Activated CD8-positive, alpha-beta memory T cell treated with anti-CD3 and anti-CD28 coated beads, Interleukin-2, amount 10 ng/mL, durations not matched to agents 7 days and 5 days (primary cell): Measurements from ENCODE around the gene GSG1L. TPM values are rescaled to one million over a fixed set of nuclear protein-coding genes. Genes with fewer than 3 reads are reported as not detected.

ENCODE experiments used
- ATAC-seq: fragments of 150-1000 bp; cut with Tn5 transposase; one replicate; pipeline ENCODE4 v1.10.0; 2021; ENCODE audit warnings: moderate library complexity
- CTCF ChIA-PET: fragments of 350-600 bp; sonication (Branson Sonifier 250); formaldehyde crosslinking; loops from one replicate; lab custom pipeline; 2021; ENCODE audit warnings: antibody characterized with exemption; lab: Charles Lee
- DNase-seq: peaks from one replicate; pipeline ENCODE4 v3.0.0-alpha.2; 2020
- H3K27ac Mint-ChIP-seq: one replicate; pipeline ENCODE4 v1.8.0; 2021; ENCODE audit warnings: mild to moderate bottlenecking, mixed read lengths
- H3K27me3 Mint-ChIP-seq: one replicate; pipeline ENCODE4 v1.8.0; 2021; ENCODE audit warnings: mixed read lengths
- H3K36me3 Mint-ChIP-seq: one replicate; pipeline ENCODE4 v1.8.0; 2021; ENCODE audit warnings: mild to moderate bottlenecking, mixed read lengths
- H3K4me1 Mint-ChIP-seq: one replicate; pipeline ENCODE4 v1.8.0; 2021; ENCODE audit warnings: mixed read lengths
- H3K4me3 Mint-ChIP-seq: one replicate; pipeline ENCODE4 v1.8.0; 2021; ENCODE audit warnings: mild to moderate bottlenecking, moderate library complexity, mixed read lengths
- H3K9me3 Mint-ChIP-seq: one replicate; pipeline ENCODE4 v1.8.0; 2022; ENCODE audit warnings: low read depth, mixed read lengths
- total RNA-seq, 2 experiments: library from RNA; stranded (reverse); gene quantifications; one replicate each; pipeline ENCODE4 v1.2.3, GENCODE V29; 2021

The GSG1L gene
- total RNA-seq, 2 experiments from 2014 or later = not detected

DNA sequence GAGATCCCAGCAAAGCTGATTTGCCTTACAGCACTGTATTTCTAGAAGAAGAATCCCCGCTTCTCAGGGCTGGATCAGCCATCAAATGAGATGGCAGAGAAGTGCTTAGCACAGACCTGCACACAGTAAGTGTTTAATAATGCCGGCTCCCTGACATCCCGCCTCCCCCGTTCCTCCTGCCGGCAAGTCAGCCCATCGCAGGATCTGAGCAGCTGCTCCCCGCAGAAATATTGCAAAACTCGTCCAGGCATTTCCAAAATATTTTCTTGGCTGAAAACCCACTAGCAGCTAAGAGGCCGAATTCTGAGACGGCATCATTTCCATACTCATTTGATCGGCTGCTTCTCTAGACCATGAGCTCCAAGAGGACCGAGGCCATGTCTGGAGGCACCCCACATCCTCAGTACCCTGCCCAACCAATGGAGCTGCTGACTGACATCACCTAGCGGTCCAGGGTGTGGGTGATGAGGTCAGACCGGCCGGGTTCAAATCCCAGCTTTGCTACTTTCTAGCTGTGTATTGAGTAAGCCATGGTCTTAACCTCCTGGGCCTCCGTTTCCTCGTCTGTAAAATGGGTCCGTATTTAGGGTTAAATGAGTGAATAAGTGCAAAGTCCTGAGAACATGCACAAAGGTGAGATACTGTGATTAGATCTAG lies 262.1 kb downstream of the GSG1L start:
- H3K4me1 Mint-ChIP-seq = peaks cover 4% of the 10 kb centered on the region
- no peak overlapping the region for H3K27ac Mint-ChIP-seq
- no peaks in the 10 kb centered on the region for H3K9me3 Mint-ChIP-seq
- CTCF ChIA-PET = no interaction called here
- no peak for ATAC-seq
- no peak overlapping the region for H3K4me3 Mint-ChIP-seq
- H3K27me3 Mint-ChIP-seq = peaks cover 5% of the 10 kb centered on the region
- H3K36me3 Mint-ChIP-seq = no peaks in the 10 kb centered on the region
- no peak for DNase-seq

DNA sequence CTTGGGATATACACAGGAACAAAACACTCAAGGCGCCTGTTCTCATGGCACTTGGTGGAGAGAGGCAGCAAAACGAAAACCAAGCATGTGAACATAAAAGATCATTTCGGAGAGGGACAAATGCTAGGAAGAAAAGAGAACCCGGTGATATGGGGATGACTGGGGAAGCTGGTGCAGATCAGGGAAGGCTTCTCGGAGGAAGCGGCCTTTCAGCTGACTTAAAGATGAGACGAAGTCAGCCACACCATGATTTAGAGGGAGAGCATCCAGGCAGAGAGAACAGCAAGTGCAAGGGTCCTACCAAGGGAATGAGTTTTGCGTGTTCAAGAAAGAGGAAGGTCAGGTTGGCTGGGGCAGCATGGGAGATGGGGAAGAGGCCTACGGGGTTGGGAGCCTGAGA lies 262.7 kb downstream of the GSG1L start:
- no peak for DNase-seq
- Mint-ChIP-seq H3K4me1 (peaks cover 4% of the 10 kb centered on the region), H3K27me3 (peaks cover 5% of the 10 kb centered on the region), H3K36me3 (no peaks in the 10 kb centered on the region), H3K27ac (no peak overlapping the region), H3K9me3 (no peaks in the 10 kb centered on the region), H3K4me3 (no peak overlapping the region)
- no peak for ATAC-seq
- CTCF ChIA-PET = no interaction called here

DNA sequence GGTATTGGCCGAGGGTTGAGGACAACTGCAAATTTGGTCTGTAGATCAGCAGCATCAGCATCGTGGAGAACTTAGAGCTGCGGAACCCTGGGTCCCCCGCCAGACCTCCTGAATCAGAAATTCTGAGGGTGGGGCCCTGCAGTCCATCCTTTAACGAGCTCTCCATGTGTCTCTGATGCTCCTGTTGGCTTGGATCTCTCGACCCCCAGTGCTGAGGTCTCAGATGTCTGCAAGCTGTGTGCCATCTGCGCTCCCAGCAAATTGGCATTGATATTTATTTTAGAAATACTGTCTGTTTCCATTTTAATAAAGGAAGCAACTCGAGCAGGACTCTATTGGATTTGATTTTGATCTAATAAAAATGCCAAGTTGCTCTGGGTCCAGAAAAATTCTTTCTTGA lies 263.6 kb downstream of the GSG1L start:
- H3K9me3 Mint-ChIP-seq = no peaks in the 10 kb centered on the region
- no peak for DNase-seq
- no peak overlapping the region for H3K4me3 Mint-ChIP-seq
- H3K27me3 Mint-ChIP-seq = peaks cover 5% of the 10 kb centered on the region
- no peak for ATAC-seq
- H3K27ac Mint-ChIP-seq = no peak overlapping the region
- CTCF ChIA-PET = no interaction called here
- peaks cover 4% of the 10 kb centered on the region for H3K4me1 Mint-ChIP-seq
- no peaks in the 10 kb centered on the region for H3K36me3 Mint-ChIP-seq

DNA sequence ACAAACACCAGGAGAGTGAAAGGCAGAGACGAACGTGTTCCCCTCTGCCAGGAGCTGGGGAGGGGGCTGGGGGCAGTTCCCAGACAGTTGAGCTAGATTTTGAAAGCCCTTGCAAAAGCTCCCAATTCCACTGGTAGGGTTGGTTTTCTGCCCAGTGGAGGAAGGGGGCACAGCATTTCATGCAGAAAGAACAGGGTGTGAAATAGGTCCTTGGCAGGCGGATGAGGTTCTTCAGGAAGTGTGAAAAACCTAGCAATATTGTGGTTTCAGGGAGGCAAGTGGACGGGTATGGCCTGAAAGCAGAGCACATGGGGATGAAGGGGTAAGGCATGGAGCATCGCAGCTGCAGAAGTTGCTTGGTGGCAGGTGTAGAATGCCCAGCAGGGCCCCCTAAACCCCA lies 265.3 kb downstream of the GSG1L start:
- no peaks in the 10 kb centered on the region for H3K27me3 Mint-ChIP-seq
- H3K4me3 Mint-ChIP-seq = no peak overlapping the region
- CTCF ChIA-PET = no interaction called here
- no peaks in the 10 kb centered on the region for H3K4me1 Mint-ChIP-seq
- no peak for ATAC-seq
- H3K9me3 Mint-ChIP-seq = no peaks in the 10 kb centered on the region
- DNase-seq = no peak
- H3K36me3 Mint-ChIP-seq = no peaks in the 10 kb centered on the region
- no peak overlapping the region for H3K27ac Mint-ChIP-seq

DNA sequence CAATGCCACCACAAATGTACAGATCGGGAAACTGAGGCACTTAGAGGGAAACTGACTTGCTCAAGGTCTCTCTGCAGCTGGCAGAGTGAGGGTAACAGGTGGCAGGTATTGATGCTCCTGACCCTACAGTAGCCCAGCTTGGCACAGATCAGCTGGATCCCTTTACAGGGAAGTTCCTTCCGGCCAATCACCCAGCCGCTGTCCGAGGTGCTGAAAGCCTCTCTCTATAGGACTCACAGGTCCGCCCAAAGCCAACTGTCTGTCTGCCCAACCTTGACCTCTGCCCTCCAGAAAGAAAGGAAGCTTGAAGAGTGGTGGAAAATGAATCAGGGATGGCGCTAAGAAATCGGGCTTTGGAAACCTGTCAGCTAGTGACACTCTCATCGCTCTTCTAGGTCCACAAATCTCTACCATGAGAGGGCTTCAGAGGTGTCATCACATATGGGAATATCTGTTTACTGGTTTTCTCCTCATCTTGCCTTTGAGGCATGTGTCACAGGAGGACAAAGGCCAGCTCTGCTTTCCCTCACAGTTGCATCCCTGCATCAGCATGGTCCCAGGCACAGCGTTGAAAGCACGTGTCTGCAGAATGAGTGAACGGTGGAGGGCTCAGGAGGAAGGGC lies 267.4 kb downstream of the GSG1L start:
- ATAC-seq (no peak), DNase-seq (peak; percentile 57)
- Mint-ChIP-seq H3K27me3 (no peaks in the 10 kb centered on the region), H3K27ac (no peak overlapping the region), H3K4me3 (no peak overlapping the region), H3K4me1 (no peaks in the 10 kb centered on the region), H3K36me3 (no peaks in the 10 kb centered on the region), H3K9me3 (no peaks in the 10 kb centered on the region)
- CTCF ChIA-PET = no interaction called here

DNA sequence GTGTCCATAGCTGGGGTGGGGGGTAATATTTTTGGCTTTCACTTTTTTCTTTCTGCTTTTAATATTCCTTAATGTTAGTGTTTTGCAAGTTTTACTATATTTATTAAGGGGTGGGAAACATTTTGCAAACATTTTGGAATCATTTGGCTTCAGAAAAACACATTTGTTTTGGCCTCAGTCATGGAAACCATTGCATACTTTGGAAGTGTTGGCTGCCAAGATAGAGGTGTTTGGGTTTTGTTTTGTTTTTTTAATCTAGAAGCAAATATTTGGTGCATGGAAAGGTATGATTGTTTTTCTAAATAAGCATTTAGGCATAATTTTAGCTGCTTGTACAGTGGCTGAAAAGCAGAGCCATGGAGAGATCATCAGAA lies 270.3 kb downstream of the GSG1L start:
- no peak overlapping the region for H3K27ac Mint-ChIP-seq
- DNase-seq (no peak), ATAC-seq (no peak)
- CTCF ChIA-PET = no interaction called here
- no peak overlapping the region for H3K4me3 Mint-ChIP-seq
- no peaks in the 10 kb centered on the region for H3K9me3 Mint-ChIP-seq
- no peaks in the 10 kb centered on the region for H3K4me1 Mint-ChIP-seq
- no peaks in the 10 kb centered on the region for H3K36me3 Mint-ChIP-seq
- H3K27me3 Mint-ChIP-seq = no peaks in the 10 kb centered on the region

DNA sequence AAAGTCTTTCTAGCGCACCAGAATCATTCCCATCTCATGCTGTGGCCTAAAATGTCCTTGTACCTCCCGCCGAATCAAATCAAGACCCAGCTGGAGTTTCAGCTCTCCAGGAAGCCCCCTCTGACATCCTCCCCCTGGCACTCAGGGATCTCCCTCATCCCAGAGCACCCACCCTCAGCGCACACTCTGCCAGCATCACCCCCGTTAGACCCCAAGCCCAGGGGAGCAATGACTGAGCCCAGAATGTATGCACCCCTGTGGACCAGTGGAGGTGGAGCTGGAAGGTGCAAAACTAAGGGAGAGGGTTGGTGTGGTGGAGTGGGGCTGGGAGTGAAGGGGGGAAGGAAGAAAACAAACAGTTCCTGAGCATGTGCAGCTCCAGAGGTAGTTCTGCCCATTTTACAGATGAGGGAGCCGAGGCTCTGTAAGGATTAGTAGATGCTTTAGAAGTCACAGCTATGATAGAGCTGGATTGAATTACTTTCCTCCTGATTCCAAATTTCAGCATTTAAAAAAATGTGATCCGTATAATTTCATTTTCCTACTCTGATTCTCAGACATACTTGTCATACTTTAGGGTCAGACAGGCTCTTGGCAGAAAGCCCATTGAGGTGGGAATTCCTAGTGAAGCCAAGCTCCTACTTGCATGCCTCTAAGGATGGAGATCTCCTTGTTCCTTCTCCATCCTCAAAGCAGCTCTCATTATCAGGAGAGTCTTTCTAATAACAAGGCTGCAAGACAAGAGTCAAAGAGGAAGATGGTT lies 270.8 kb downstream of the GSG1L start:
- ATAC-seq (no peak), DNase-seq (no peak)
- Mint-ChIP-seq H3K27ac (no peak overlapping the region), H3K4me3 (no peak overlapping the region), H3K36me3 (no peaks in the 10 kb centered on the region), H3K4me1 (no peaks in the 10 kb centered on the region), H3K27me3 (no peaks in the 10 kb centered on the region), H3K9me3 (no peaks in the 10 kb centered on the region)
- CTCF ChIA-PET = interaction anchor here (0.6 kb wide), 1 partner anchor 319 kb away, joined by 3 read pairs; no protein-coding TSS in a partner anchor

DNA sequence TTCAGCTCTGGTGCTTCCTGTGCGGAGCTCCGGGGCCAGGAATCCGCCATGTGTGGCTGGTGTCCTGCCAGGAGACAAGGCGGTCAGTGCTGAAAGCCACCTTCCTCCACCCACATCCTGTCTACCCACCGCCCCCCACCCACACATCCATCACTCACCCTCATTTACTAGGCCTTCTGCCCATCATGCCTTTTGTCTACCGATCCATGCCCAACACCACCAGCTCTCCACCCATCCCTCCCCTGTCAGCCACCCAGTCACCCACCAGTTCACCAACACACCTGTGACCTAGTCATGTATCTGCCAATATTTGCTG lies 272.2 kb downstream of the GSG1L start:
- CTCF ChIA-PET = no interaction called here
- H3K36me3 Mint-ChIP-seq = no peaks in the 10 kb centered on the region
- H3K4me1 Mint-ChIP-seq = no peaks in the 10 kb centered on the region
- H3K27me3 Mint-ChIP-seq = no peaks in the 10 kb centered on the region
- DNase-seq (no peak), ATAC-seq (no peak)
- no peak overlapping the region for H3K27ac Mint-ChIP-seq
- no peak overlapping the region for H3K4me3 Mint-ChIP-seq
- H3K9me3 Mint-ChIP-seq = no peaks in the 10 kb centered on the region

DNA sequence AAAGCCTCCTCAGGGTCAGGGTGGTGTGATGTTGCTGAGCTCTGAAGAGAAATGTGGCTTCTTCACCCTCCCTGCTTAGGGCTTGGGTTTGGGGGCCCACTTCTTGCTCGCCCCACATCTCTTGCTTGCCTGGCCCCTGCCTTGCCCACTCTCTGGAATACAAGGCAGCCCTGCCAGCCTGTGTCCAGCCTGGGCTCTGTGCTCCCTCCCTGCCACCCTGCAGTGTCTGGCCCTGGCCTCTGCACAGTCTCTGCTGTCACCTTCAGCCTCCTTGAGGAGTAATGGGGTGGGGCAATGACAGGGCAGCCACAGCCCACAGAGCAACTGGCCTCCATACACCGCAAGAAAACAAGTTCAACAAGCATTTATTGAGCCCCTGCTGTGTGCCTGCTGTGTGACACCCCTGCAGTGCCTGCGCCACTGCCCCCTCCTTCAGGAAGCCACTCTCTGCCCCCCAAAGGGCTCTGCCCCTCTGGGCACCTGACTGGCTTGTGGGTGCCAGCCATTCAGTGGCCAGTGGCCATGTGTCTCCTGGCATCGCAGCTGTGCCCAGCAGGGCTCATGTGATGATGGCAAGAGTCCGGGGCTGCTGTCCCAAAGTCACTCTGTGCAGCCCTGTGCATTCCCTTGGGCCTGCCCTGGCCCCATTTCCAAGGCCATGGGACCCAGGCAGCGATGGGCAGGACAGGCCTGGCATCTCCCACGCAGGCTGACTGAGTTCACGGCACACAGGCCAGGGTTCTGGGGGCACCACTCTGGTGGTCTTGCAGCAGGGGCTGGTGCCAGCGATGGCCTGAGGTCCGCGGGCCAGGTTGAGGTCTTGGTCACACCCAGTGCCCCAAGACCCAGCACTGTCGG lies 272.7 kb downstream of the GSG1L start:
- Mint-ChIP-seq H3K4me3 (no peak overlapping the region), H3K9me3 (no peaks in the 10 kb centered on the region), H3K27ac (no peak overlapping the region), H3K4me1 (no peaks in the 10 kb centered on the region), H3K27me3 (no peaks in the 10 kb centered on the region), H3K36me3 (no peaks in the 10 kb centered on the region)
- DNase-seq (no peak), ATAC-seq (no peak)
- CTCF ChIA-PET = no interaction called here

DNA sequence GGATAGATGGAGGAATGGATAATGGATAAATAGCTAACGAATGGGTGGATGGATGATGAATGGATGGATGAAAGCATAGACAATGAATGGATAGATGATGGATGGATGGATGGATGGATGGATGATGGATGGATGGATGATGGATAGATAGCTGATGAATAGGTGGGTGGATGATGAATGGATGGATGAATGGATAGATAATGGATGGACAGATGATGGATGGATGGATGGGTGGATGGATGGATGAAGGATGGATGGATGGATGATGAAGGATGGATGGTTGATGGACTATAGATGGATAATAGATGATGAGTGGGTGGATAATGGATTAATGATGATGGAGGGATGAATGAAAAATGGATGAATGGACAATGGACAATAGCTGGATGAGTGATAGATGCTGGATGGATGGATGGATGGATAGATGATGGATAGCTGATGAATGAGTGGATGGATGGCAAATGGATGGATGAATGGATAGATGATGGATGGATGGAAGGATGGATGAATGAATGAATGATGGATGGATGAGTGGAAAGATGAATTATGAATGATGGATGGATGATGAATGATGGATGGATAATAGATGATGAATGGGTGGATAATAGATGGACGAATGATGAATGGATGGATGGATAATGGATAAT lies 273.8 kb downstream of the GSG1L start:
- H3K27ac Mint-ChIP-seq = no peak overlapping the region
- no peaks in the 10 kb centered on the region for H3K4me1 Mint-ChIP-seq
- CTCF ChIA-PET = no interaction called here
- no peaks in the 10 kb centered on the region for H3K9me3 Mint-ChIP-seq
- H3K4me3 Mint-ChIP-seq = no peak overlapping the region
- ATAC-seq (no peak), DNase-seq (no peak)
- H3K27me3 Mint-ChIP-seq = no peaks in the 10 kb centered on the region
- no peaks in the 10 kb centered on the region for H3K36me3 Mint-ChIP-seq

DNA sequence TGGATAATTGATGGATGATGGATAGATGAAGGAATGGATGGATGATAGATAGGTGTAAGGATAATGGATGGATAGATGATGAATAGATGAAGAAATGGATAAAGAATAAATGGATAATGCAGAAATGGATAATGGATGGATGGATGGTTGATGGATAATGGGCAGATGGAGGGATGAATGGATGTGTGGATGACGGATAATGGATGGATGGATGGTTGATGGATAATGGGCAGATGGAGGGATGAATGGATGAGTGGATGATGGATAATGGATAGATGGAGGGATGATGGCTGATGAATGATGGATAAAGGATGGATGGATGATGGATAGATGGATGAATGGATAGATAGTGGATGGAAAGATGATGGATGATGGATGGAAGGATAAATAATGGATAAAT lies 274.4 kb downstream of the GSG1L start:
- CTCF ChIA-PET = no interaction called here
- H3K36me3 Mint-ChIP-seq = no peaks in the 10 kb centered on the region

DNA sequence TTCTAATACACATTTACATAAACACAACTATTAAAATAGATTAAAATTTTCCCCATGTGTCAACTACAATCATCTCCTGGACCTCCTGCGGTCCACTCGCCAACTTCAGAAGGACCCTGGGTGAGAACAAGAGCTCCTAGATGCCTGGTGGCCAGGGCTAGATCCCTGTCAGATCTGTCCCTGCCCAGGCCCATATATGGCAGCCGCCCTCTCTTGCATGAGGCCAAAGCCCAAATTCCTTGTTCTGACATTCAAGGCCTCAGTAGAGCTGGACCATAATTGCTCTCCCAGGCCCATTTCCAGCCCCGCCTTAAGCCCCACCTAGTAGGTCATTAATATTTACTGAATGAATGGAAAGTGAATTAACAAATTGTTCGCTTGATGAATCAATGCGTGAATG lies 275.8 kb downstream of the GSG1L start:
- ATAC-seq = no peak
- Mint-ChIP-seq H3K9me3 (no peaks in the 10 kb centered on the region), H3K4me3 (no peak overlapping the region), H3K27ac (no peak overlapping the region), H3K27me3 (no peaks in the 10 kb centered on the region), H3K36me3 (no peaks in the 10 kb centered on the region), H3K4me1 (no peaks in the 10 kb centered on the region)
- DNase-seq = no peak
- CTCF ChIA-PET = no interaction called here

More for the DNA sequence above, 274.4 kb downstream of the GSG1L start:
- Mint-ChIP-seq H3K27me3 (no peaks in the 10 kb centered on the region), H3K9me3 (no peaks in the 10 kb centered on the region), H3K27ac (no peak overlapping the region), H3K4me3 (no peak overlapping the region), H3K4me1 (no peaks in the 10 kb centered on the region)
- DNase-seq = no peak
- ATAC-seq = no peak

DNA sequence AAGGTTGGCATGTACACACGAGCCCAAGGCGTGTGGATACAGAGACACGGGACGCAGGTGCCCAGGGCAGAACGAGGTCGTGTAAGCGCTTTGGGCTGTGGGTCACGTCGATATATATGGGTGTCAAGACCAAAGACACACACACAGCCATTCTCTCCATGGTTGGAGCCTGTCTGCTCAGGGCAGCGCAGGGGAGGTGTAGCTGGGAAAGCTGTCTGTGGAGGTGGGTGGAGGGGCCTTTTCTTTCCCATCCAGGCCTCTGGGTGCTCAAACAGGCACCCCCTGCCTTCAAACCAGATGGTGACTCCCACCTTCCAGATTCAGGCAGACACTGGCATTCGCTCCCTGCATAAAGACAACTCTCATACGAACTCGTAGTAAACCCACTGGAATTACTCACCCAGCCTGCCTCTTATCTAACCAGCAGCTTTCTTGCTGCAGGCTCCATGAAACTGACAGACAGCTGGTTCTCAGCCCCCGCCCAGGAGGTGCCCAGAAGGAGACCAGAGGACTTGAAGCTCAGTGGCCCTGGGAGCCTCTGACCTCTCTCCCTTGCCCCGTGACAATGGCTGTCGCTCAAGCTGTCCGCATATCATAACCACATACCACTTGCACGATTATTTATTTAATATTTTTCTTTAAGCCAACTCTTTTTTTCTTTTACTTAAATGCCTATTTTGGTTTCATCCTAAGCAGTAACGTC lies 276.4 kb downstream of the GSG1L start:
- CTCF ChIA-PET = no interaction called here
- Mint-ChIP-seq H3K27ac (no peak overlapping the region), H3K27me3 (no peaks in the 10 kb centered on the region), H3K4me1 (no peaks in the 10 kb centered on the region), H3K4me3 (no peak overlapping the region), H3K36me3 (no peaks in the 10 kb centered on the region), H3K9me3 (no peaks in the 10 kb centered on the region)
- DNase-seq = no peak
- no peak for ATAC-seq
